ENCODE data around the gene GJA1. TPM values are rescaled to one million over a fixed set of nuclear protein-coding genes. Genes with fewer than 3 reads are reported as not detected.

The GJA1 gene
- total and polyA plus RNA-seq, 2 donors (not counting 1 experiment from before 2014, with no cell fraction given), result 77.8 to 209 TPM

DNA sequence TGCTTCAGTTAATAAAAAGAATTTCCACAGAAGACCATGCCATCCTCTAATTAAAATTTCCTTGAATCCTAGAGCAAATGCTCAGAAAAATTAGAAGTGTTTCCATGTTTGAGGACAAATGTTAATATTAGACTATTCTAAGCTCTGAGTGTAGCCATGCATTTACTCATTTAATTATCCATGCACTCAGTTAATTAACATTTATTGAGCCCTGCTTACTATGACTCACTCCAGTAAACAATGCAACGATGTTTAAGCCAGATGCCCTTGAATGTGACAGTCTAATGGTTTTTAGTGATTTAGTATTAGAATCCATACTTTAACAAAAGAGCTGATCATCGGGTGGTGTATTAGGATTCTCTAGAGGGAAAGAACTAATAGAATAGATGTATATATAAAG lies 37.3 kb upstream of the GJA1 start:
- Histone ChIP-seq H3K9me3 (ENCODE audit: control insufficient read depth, insufficient read depth, low read depth, low read length) (no peaks in the 10 kb centered on the region), H3K4me1 (ENCODE audit: control insufficient read depth, extremely low read depth, insufficient read depth, low read length) (no peaks in the 10 kb centered on the region), H3K4me2 (ENCODE audit: extremely low read depth, insufficient read depth, low read length) (no peak overlapping the region), H3K4me3 (replicated peaks in 1 of 4; ENCODE audit: control extremely low read depth in 1 of 4, insufficient read depth in 1 of 4, low read depth in 3 of 4, low read length in 4 of 4) (no peak overlapping the region), H2AFZ (ENCODE audit: low read length) (no peak overlapping the region), H3K79me2 (ENCODE audit: control insufficient read depth, insufficient read depth, low read length) (no peaks in the 10 kb centered on the region), H3K27me3 (ENCODE audit: control insufficient read depth, insufficient read depth, low read length) (no peaks in the 10 kb centered on the region), H3K27ac (ENCODE audit: insufficient read depth, low read length) (no peak overlapping the region), H3K9ac (ENCODE audit: insufficient read depth, low read length) (no peak overlapping the region), H3K36me3 (ENCODE audit: control insufficient read depth, insufficient read depth, low read length) (no peaks in the 10 kb centered on the region), H4K20me1 (ENCODE audit: control insufficient read depth, extremely low read depth, insufficient read depth, low read length) (no peaks in the 10 kb centered on the region)
- TF ChIP-seq, protein P1, sequence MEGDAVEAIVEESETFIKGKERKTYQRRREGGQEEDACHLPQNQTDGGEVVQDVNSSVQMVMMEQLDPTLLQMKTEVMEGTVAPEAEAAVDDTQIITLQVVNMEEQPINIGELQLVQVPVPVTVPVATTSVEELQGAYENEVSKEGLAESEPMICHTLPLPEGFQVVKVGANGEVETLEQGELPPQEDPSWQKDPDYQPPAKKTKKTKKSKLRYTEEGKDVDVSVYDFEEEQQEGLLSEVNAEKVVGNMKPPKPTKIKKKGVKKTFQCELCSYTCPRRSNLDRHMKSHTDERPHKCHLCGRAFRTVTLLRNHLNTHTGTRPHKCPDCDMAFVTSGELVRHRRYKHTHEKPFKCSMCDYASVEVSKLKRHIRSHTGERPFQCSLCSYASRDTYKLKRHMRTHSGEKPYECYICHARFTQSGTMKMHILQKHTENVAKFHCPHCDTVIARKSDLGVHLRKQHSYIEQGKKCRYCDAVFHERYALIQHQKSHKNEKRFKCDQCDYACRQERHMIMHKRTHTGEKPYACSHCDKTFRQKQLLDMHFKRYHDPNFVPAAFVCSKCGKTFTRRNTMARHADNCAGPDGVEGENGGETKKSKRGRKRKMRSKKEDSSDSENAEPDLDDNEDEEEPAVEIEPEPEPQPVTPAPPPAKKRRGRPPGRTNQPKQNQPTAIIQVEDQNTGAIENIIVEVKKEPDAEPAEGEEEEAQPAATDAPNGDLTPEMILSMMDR (conservative IDR thresholded peaks at IDR 0.05 in 1 of 2, IDR thresholded peaks at IDR 0.05 in 1 of 2; ENCODE audit: low read depth in 1 of 2, low read length in 2 of 2), result no peak
- no peak for DNase-seq (ENCODE audit: low read depth in 2 of 2)

DNA sequence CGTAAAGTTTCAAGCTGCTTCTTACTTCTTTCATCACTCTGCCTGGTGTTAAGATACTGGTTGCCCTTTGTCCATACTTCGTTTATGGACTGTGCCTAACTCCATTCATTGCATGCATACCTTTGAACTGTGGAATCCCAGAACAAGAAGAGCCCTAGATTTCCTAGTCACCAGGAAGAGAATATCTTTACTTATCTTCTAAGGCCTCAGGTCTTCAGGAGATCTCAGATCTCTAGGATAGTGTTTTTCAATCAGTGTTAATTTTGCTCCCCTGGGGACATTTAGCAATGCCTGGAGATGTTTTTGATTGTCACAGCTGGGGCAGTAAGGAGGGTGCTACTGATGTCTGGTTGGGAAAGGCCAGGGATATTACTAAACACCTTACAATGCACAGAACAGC lies 35.5 kb upstream of the GJA1 start:
- no peak overlapping the region for H3K9ac ChIP-seq (ENCODE audit: insufficient read depth, low read length)
- no peaks in the 10 kb centered on the region for H3K79me2 ChIP-seq (ENCODE audit: control insufficient read depth, insufficient read depth, low read length)
- no peak overlapping the region for H3K4me2 ChIP-seq (ENCODE audit: extremely low read depth, insufficient read depth, low read length)
- H4K20me1 ChIP-seq (ENCODE audit: control insufficient read depth, extremely low read depth, insufficient read depth, low read length), result no peaks in the 10 kb centered on the region
- no peak overlapping the region for H2AFZ ChIP-seq (ENCODE audit: low read length)
- H3K9me3 ChIP-seq (ENCODE audit: control insufficient read depth, insufficient read depth, low read depth, low read length), result no peaks in the 10 kb centered on the region
- no peaks in the 10 kb centered on the region for H3K36me3 ChIP-seq (ENCODE audit: control insufficient read depth, insufficient read depth, low read length)
- no peak for DNase-seq (ENCODE audit: low read depth in 2 of 2)
- H3K4me1 ChIP-seq (ENCODE audit: control insufficient read depth, extremely low read depth, insufficient read depth, low read length), result no peaks in the 10 kb centered on the region
- no peak overlapping the region for H3K4me3 ChIP-seq (replicated peaks in 1 of 4; ENCODE audit: control extremely low read depth in 1 of 4, insufficient read depth in 1 of 4, low read depth in 3 of 4, low read length in 4 of 4)
- no peaks in the 10 kb centered on the region for H3K27me3 ChIP-seq (ENCODE audit: control insufficient read depth, insufficient read depth, low read length)
- TF ChIP-seq, protein P1 (conservative IDR thresholded peaks at IDR 0.05 in 1 of 2, IDR thresholded peaks at IDR 0.05 in 1 of 2; ENCODE audit: low read depth in 1 of 2, low read length in 2 of 2), result no peak
- TF ChIP-seq EZH2 (IDR thresholded peaks at IDR 0.05; ENCODE audit: low read length, missing control alignments), result no peak
- no peak overlapping the region for H3K27ac ChIP-seq (ENCODE audit: insufficient read depth, low read length)

GRCh38 chr6:121403964-121404363 lies 31.5 kb upstream of the GJA1 start:
- no peak overlapping the region for H3K4me2 ChIP-seq (ENCODE audit: extremely low read depth, insufficient read depth, low read length)
- H3K79me2 ChIP-seq (ENCODE audit: control insufficient read depth, insufficient read depth, low read length), result no peaks in the 10 kb centered on the region
- no peak for DNase-seq (ENCODE audit: low read depth in 2 of 2)
- no peak overlapping the region for H3K27ac ChIP-seq (ENCODE audit: insufficient read depth, low read length)
- no peaks in the 10 kb centered on the region for H3K4me1 ChIP-seq (ENCODE audit: control insufficient read depth, extremely low read depth, insufficient read depth, low read length)
- H3K27me3 ChIP-seq (ENCODE audit: control insufficient read depth, insufficient read depth, low read length), result no peaks in the 10 kb centered on the region
- TF ChIP-seq, protein P1 (conservative IDR thresholded peaks at IDR 0.05 in 1 of 2, IDR thresholded peaks at IDR 0.05 in 1 of 2; ENCODE audit: low read depth in 1 of 2, low read length in 2 of 2), result no peak
- TF ChIP-seq EZH2 (IDR thresholded peaks at IDR 0.05; ENCODE audit: low read length, missing control alignments), result no peak
- H2AFZ ChIP-seq (ENCODE audit: low read length), result no peak overlapping the region
- H3K9me3 ChIP-seq (ENCODE audit: control insufficient read depth, insufficient read depth, low read depth, low read length), result no peaks in the 10 kb centered on the region
- no peak overlapping the region for H3K9ac ChIP-seq (ENCODE audit: insufficient read depth, low read length)
- H3K4me3 ChIP-seq (replicated peaks in 1 of 4; ENCODE audit: control extremely low read depth in 1 of 4, insufficient read depth in 1 of 4, low read depth in 3 of 4, low read length in 4 of 4), result no peak overlapping the region
- H4K20me1 ChIP-seq (ENCODE audit: control insufficient read depth, extremely low read depth, insufficient read depth, low read length), result no peaks in the 10 kb centered on the region
- no peaks in the 10 kb centered on the region for H3K36me3 ChIP-seq (ENCODE audit: control insufficient read depth, insufficient read depth, low read length)
